GM18499 (cell line): Measurements from ENCODE around the gene TRIM74.
A peak's percentile ranks its signal among the peaks of the same experiment; 100 is the strongest.
"Not testable (repeated sequence)": the region's sequence is repeated elsewhere in the genome, so short reads cannot be mapped to it uniquely, and the experiment has no call there.

Experiments
- ATAC-seq: cut with Tn5 transposase; IDR thresholded peaks from one replicate; pipeline ENCODE4 v1.9.1; 2021; ENCODE audit warnings: moderate number of reproducible peaks; ENCODE audit not compliant: insufficient read depth, unreplicated experiment

TRIM74 gene

GRCh38 chr7:72968980-72969516 lies at the start of gene TRIM74:
TRIM74 (minus strand) TSS chr7:72969466; CDS start chr7:72966157, 3,309 bp downstream.
- not testable (repeated sequence) for ATAC-seq

GRCh38 chr7:73006491-73006890 lies 37.2 kb upstream of the TRIM74 start:
- ATAC-seq = not testable (repeated sequence)

GRCh38 chr7:73005693-73006447 lies 36.6 kb upstream of the TRIM74 start:
- peak; percentile 45 for ATAC-seq

- ATAC-seq = peak; percentile 44
Measured at GRCh38 chr7:73005356-73005692, 36.1 kb upstream of the TRIM74 start.

GRCh38 chr7:72997887-72998468 lies 28.7 kb upstream of the TRIM74 start:
- not testable (repeated sequence) for ATAC-seq

- ATAC-seq = not testable (repeated sequence)
Measured at GRCh38 chr7:72997447-72997846, 28.2 kb upstream of the TRIM74 start.

GRCh38 chr7:72995484-72995883 lies 26.2 kb upstream of the TRIM74 start:
- ATAC-seq = not testable (repeated sequence)

- not testable (repeated sequence) for ATAC-seq
Measured at GRCh38 chr7:72990146-72990913, 21.1 kb upstream of the TRIM74 start.

- ATAC-seq = not testable (repeated sequence)
Measured at GRCh38 chr7:72982084-72982483, 12.8 kb upstream of the TRIM74 start.

GRCh38 chr7:72980382-72980781 lies 11.1 kb upstream of the TRIM74 start:
- not testable (repeated sequence) for ATAC-seq

GRCh38 chr7:72976434-72976833 lies 7.2 kb upstream of the TRIM74 start:
- ATAC-seq = not testable (repeated sequence)

GRCh38 chr7:72975656-72976286 lies 6.5 kb upstream of the TRIM74 start:
- ATAC-seq = not testable (repeated sequence)

- not testable (repeated sequence) for ATAC-seq
Measured at GRCh38 chr7:72974781-72975180, 5.5 kb upstream of the TRIM74 start.

- not testable (repeated sequence) for ATAC-seq
Measured at GRCh38 chr7:72971505-72971904, 2.2 kb upstream of the TRIM74 start.

GRCh38 chr7:72969688-72970087 lies 422 bp upstream of the TRIM74 start:
- ATAC-seq = not testable (repeated sequence)

GRCh38 chr7:72966892-72967291 lies 2.4 kb downstream of the TRIM74 start:
- not testable (repeated sequence) for ATAC-seq

GRCh38 chr7:72965186-72965975 lies 3.9 kb downstream of the TRIM74 start:
- ATAC-seq = not testable (repeated sequence)

GRCh38 chr7:72963056-72963455 lies 6.2 kb downstream of the TRIM74 start:
- ATAC-seq = not testable (repeated sequence)

GRCh38 chr7:72961346-72961650 lies 8.0 kb downstream of the TRIM74 start:
- ATAC-seq = not testable (repeated sequence)
